ENCODE data around the gene RAI14.

RAI14 gene

GRCh38 chr5:34803974-34804732, 148.0 kb downstream of the RAI14 start:
- TF ChIP-seq CTCF (IDR thresholded peaks at IDR 0.05; ENCODE audit: low read depth, low read length) = no peak
- TF ChIP-seq EZH2phosphoT487 (IDR thresholded peaks at IDR 0.05; ENCODE audit: low read depth) = no peak
- Histone ChIP-seq H3K27ac (ENCODE audit: low read length) (no peak overlapping the region), H3K4me3 (ENCODE audit: low read length) (no peak overlapping the region), H2AFZ (ENCODE audit: low read depth, low read length) (no peak overlapping the region), H3K9ac (ENCODE audit: low read length) (no peak overlapping the region), H3K27me3 (ENCODE audit: low read depth, low read length) (no peaks in the 10 kb centered on the region), H3K79me2 (ENCODE audit: low read length) (no peaks in the 10 kb centered on the region), H3K4me1 (ENCODE audit: low read length) (no peaks in the 10 kb centered on the region), H3K4me2 (ENCODE audit: low read length) (no peak overlapping the region), H3K36me3 (replicated peaks; ENCODE audit: low read depth, low read length) (peaks cover 15% of the 10 kb centered on the region), H3K9me3 (ENCODE audit: insufficient read depth, low read length) (no peaks in the 10 kb centered on the region), H4K20me1 (ENCODE audit: insufficient read depth, low read length) (no peaks in the 10 kb centered on the region)

GRCh38 chr5:34804913-34805312, 148.8 kb downstream of the RAI14 start:
- H3K9me3 ChIP-seq (ENCODE audit: insufficient read depth, low read length) = no peaks in the 10 kb centered on the region
- H3K9ac ChIP-seq (ENCODE audit: low read length) = no peak overlapping the region
- no peaks in the 10 kb centered on the region for H3K79me2 ChIP-seq (ENCODE audit: low read length)
- no peak overlapping the region for H3K4me3 ChIP-seq (ENCODE audit: low read length)
- no peak overlapping the region for H2AFZ ChIP-seq (ENCODE audit: low read depth, low read length)
- no peaks in the 10 kb centered on the region for H4K20me1 ChIP-seq (ENCODE audit: insufficient read depth, low read length)
- H3K36me3 ChIP-seq (replicated peaks; ENCODE audit: low read depth, low read length) = peaks cover 14% of the 10 kb centered on the region
- H3K27ac ChIP-seq (ENCODE audit: low read length) = no peak overlapping the region
- H3K4me2 ChIP-seq (ENCODE audit: low read length) = no peak overlapping the region
- H3K4me1 ChIP-seq (ENCODE audit: low read length) = no peaks in the 10 kb centered on the region
- TF ChIP-seq EZH2phosphoT487 (IDR thresholded peaks at IDR 0.05; ENCODE audit: low read depth) (no peak), CTCF (IDR thresholded peaks at IDR 0.05; ENCODE audit: low read depth, low read length) (no peak)
- H3K27me3 ChIP-seq (ENCODE audit: low read depth, low read length) = no peaks in the 10 kb centered on the region

- H4K20me1 ChIP-seq (ENCODE audit: insufficient read depth, low read length) = no peaks in the 10 kb centered on the region
- H3K4me2 ChIP-seq (ENCODE audit: low read length) = no peak overlapping the region
- no peak overlapping the region for H3K4me3 ChIP-seq (ENCODE audit: low read length)
- H3K9me3 ChIP-seq (ENCODE audit: insufficient read depth, low read length) = no peaks in the 10 kb centered on the region
- H3K36me3 ChIP-seq (replicated peaks; ENCODE audit: low read depth, low read length) = peaks cover 13% of the 10 kb centered on the region
- H3K4me1 ChIP-seq (ENCODE audit: low read length) = no peaks in the 10 kb centered on the region
- H3K27me3 ChIP-seq (ENCODE audit: low read depth, low read length) = no peaks in the 10 kb centered on the region
- no peaks in the 10 kb centered on the region for H3K79me2 ChIP-seq (ENCODE audit: low read length)
- H2AFZ ChIP-seq (ENCODE audit: low read depth, low read length) = no peak overlapping the region
- TF ChIP-seq CTCF (IDR thresholded peaks at IDR 0.05; ENCODE audit: low read depth, low read length) (no peak), EZH2phosphoT487 (IDR thresholded peaks at IDR 0.05; ENCODE audit: low read depth) (no peak)
- no peak overlapping the region for H3K9ac ChIP-seq (ENCODE audit: low read length)
- no peak overlapping the region for H3K27ac ChIP-seq (ENCODE audit: low read length)
Measured at GRCh38 chr5:34806532-34806931, 150.4 kb downstream of the RAI14 start.

- TF ChIP-seq CTCF (IDR thresholded peaks at IDR 0.05; ENCODE audit: low read depth, low read length) (no peak), EZH2phosphoT487 (IDR thresholded peaks at IDR 0.05; ENCODE audit: low read depth) (no peak)
- H3K9ac ChIP-seq (ENCODE audit: low read length) = no peak overlapping the region
- no peaks in the 10 kb centered on the region for H3K79me2 ChIP-seq (ENCODE audit: low read length)
- H3K4me3 ChIP-seq (ENCODE audit: low read length) = no peak overlapping the region
- H3K27ac ChIP-seq (ENCODE audit: low read length) = no peak overlapping the region
- H3K4me2 ChIP-seq (ENCODE audit: low read length) = no peak overlapping the region
- no peak overlapping the region for H2AFZ ChIP-seq (ENCODE audit: low read depth, low read length)
- H3K4me1 ChIP-seq (ENCODE audit: low read length) = no peaks in the 10 kb centered on the region
- no peaks in the 10 kb centered on the region for H4K20me1 ChIP-seq (ENCODE audit: insufficient read depth, low read length)
- H3K27me3 ChIP-seq (ENCODE audit: low read depth, low read length) = no peaks in the 10 kb centered on the region
- H3K36me3 ChIP-seq (replicated peaks; ENCODE audit: low read depth, low read length) = peaks cover 11% of the 10 kb centered on the region
- H3K9me3 ChIP-seq (ENCODE audit: insufficient read depth, low read length) = no peaks in the 10 kb centered on the region
Measured at GRCh38 chr5:34811706-34812105, 155.6 kb downstream of the RAI14 start.

Measured in OCI-LY3 (cell line).